RPMI7951 (cell line): ENCODE results near the gene CCDC136. TPM values are rescaled to one million over a fixed set of nuclear protein-coding genes. Genes with fewer than 3 reads are reported as not detected.
A peak's percentile ranks its signal among the peaks of the same experiment; 100 is the strongest.

ENCODE experiments used
- DNase-seq: peaks from one replicate; pipeline ENCODE4 v3.0.0-alpha.2; 2012; ENCODE audit warnings: low read depth
- total RNA-seq: library from RNA; depleted of rRNA; stranded (reverse); fragments of >200 nt; shearing (Covaris generic); gene quantifications from 2 replicates; pipeline ENCODE4 v1.2.3, GENCODE V29; 2014

CCDC136 gene
- total RNA-seq, 1 experiment from 2014 or later: 3.8 TPM

GRCh38 chr7:128805225-128805624 lies 13.5 kb downstream of the CCDC136 start:
- DNase-seq: no peak

- DNase-seq: no peak
These were observed 15.4 kb downstream of the CCDC136 start for GRCh38 chr7:128807191-128807590.

GRCh38 chr7:128809363-128809762 lies 17.6 kb downstream of the CCDC136 start:
- no peak for DNase-seq

- DNase-seq: no peak
These were observed 18.7 kb downstream of the CCDC136 start for GRCh38 chr7:128810473-128810872.

GRCh38 chr7:128810997-128811396 lies 19.2 kb downstream of the CCDC136 start:
- no peak for DNase-seq

GRCh38 chr7:128811631-128812430 lies 20.1 kb downstream of the CCDC136 start:
- no peak for DNase-seq

GRCh38 chr7:128812514-128813168 lies 20.9 kb downstream of the CCDC136 start:
- peak; percentile 70 for DNase-seq

GRCh38 chr7:128814499-128814898 lies 22.7 kb downstream of the CCDC136 start:
- DNase-seq: no peak

GRCh38 chr7:128815289-128815942 lies 23.6 kb downstream of the CCDC136 start:
- DNase-seq: no peak

- no peak for DNase-seq
These were observed 26.9 kb downstream of the CCDC136 start for GRCh38 chr7:128818694-128819093.

- DNase-seq: no peak
These were observed 30.0 kb downstream of the CCDC136 start for GRCh38 chr7:128821724-128822123.

- DNase-seq: no peak
These were observed 34.7 kb downstream of the CCDC136 start for GRCh38 chr7:128826512-128826911.

GRCh38 chr7:128826916-128827247 lies 35.1 kb downstream of the CCDC136 start:
- no peak for DNase-seq

- DNase-seq: peak; percentile 87
These were observed 35.6 kb downstream of the CCDC136 start for GRCh38 chr7:128827248-128827958.

- peak; percentile 82 for DNase-seq
These were observed 36.4 kb downstream of the CCDC136 start for GRCh38 chr7:128827971-128828711.

GRCh38 chr7:128829391-128830166 lies 37.8 kb downstream of the CCDC136 start:
- DNase-seq: peak; percentile 47

GRCh38 chr7:128830231-128831177 lies 38.7 kb downstream of the CCDC136 start, which contains the start of gene FLNC:
TSS of gene FLNC (plus strand) at chr7:128830406. CDS start at chr7:128830638, 232 bp downstream.
- DNase-seq: peak; percentile 50

GRCh38 chr7:128831178-128831993 lies 39.6 kb downstream of the CCDC136 start:
- DNase-seq: peak; percentile 46
